Mesenchymal stem cell (in vitro differentiated cells and primary cell): ENCODE measurements around the gene MIF4GD.

Source experiments
- DNase-seq: peaks from one replicate; pipeline ENCODE4 v3.0.0-alpha.2; 2013
- H2AFZ ChIP-seq: one replicate; pipeline ENCODE4 v1.6.1; 2013; ENCODE audit warnings: low read depth, mild to moderate bottlenecking, control low read depth, inconsistent platforms, low read length, moderate library complexity
- H2AK5ac ChIP-seq: 2 replicates; pipeline ENCODE4 v1.6.1; 2013; ENCODE audit warnings: low read length, moderate library complexity, mild to moderate bottlenecking, inconsistent platforms; ENCODE audit not compliant: severe bottlenecking
- H2BK120ac ChIP-seq: one replicate; pipeline ENCODE4 v1.6.1; 2013; ENCODE audit warnings: low read depth, mild to moderate bottlenecking, inconsistent platforms, low read length, moderate library complexity
- H2BK12ac ChIP-seq, 2 experiments: one replicate each; pipeline ENCODE4 v1.6.1; 2013; ENCODE audit warnings: inconsistent platforms in 2 of 2, low read length in 2 of 2, mild to moderate bottlenecking in 2 of 2, moderate library complexity in 2 of 2, control low read depth in 1 of 2
- H2BK15ac ChIP-seq: one replicate; pipeline ENCODE4 v1.6.1; 2013; ENCODE audit warnings: mild to moderate bottlenecking, low read depth, inconsistent platforms; ENCODE audit not compliant: poor library complexity, severe bottlenecking
- H2BK5ac ChIP-seq: 2 replicates; pipeline ENCODE4 v1.6.1; 2013; ENCODE audit warnings: low read depth, mild to moderate bottlenecking, low read length, control low read depth, inconsistent platforms; ENCODE audit not compliant: poor library complexity, severe bottlenecking
- H3K14ac ChIP-seq, 2 experiments: one replicate each; pipeline ENCODE4 v1.6.1; 2013; ENCODE audit warnings: inconsistent platforms in 2 of 2, low read length in 2 of 2, control low read depth in 1 of 2, mild to moderate bottlenecking in 1 of 2, moderate library complexity in 1 of 2
- H3K18ac ChIP-seq, 2 experiments: one replicate each; pipeline ENCODE4 v1.6.1; 2013; ENCODE audit warnings: inconsistent platforms in 2 of 2, low read length in 2 of 2, control low read depth in 1 of 2, low read depth in 1 of 2, mild to moderate bottlenecking in 1 of 2
- H3K23ac ChIP-seq, 2 experiments: one replicate each; pipeline ENCODE4 v1.6.1; 2013; ENCODE audit warnings: inconsistent platforms in 2 of 2, low read length in 2 of 2, mild to moderate bottlenecking in 2 of 2, moderate library complexity in 2 of 2, control low read depth in 1 of 2
- H3K27ac ChIP-seq: 2 replicates; pipeline ENCODE4 v1.5.1; 2013; ENCODE audit warnings: mild to moderate bottlenecking, moderate library complexity, low read length, control low read depth, inconsistent platforms; ENCODE audit not compliant: poor library complexity, severe bottlenecking
- H3K27me3 ChIP-seq, 2 experiments: 2 replicates each; pipeline versions ENCODE4 v1.6.1 to v1.7.0; 2013; ENCODE audit warnings: low read length in 2 of 2, mild to moderate bottlenecking in 2 of 2, moderate library complexity in 2 of 2, control low read depth in 1 of 2, inconsistent platforms in 1 of 2; ENCODE audit not compliant: control insufficient read depth in 1 of 2, insufficient read depth in 1 of 2
- H3K36me3 ChIP-seq, 2 experiments: 2 replicates each; pipeline versions ENCODE4 v1.6.1 to v1.7.0; 2013; ENCODE audit warnings: low read length in 2 of 2, control low read depth in 1 of 2, inconsistent platforms in 1 of 2, low read depth in 1 of 2, mild to moderate bottlenecking in 1 of 2; ENCODE audit not compliant: insufficient read depth in 2 of 2, control insufficient read depth in 1 of 2
- H3K4ac ChIP-seq, 2 experiments: one replicate each; pipeline ENCODE4 v1.6.1; 2013; ENCODE audit warnings: inconsistent platforms in 2 of 2, low read length in 2 of 2, mild to moderate bottlenecking in 2 of 2, moderate library complexity in 2 of 2, control low read depth in 1 of 2, low read depth in 1 of 2
- H3K4me1 ChIP-seq: 2 replicates; pipeline ENCODE4 v1.6.1; 2013; ENCODE audit warnings: low read depth, low read length, control low read depth; ENCODE audit not compliant: control insufficient read depth, insufficient read depth
- H3K4me2 ChIP-seq: 2 replicates; pipeline ENCODE4 v1.6.1; 2013; ENCODE audit warnings: low read length, mild to moderate bottlenecking, inconsistent platforms; ENCODE audit not compliant: poor library complexity, severe bottlenecking
- H3K4me3 ChIP-seq, 2 experiments: 2 replicates each; pipeline versions ENCODE4 v1.5.1 to v1.7.0; 2013; ENCODE audit warnings: low read length in 2 of 2, mild to moderate bottlenecking in 2 of 2, control low read depth in 1 of 2, low read depth in 1 of 2; ENCODE audit not compliant: insufficient read depth in 1 of 2
- H3K79me1 ChIP-seq: replicated peaks from 2 replicates; pipeline ENCODE4 v1.6.1; 2013; ENCODE audit warnings: mild to moderate bottlenecking, control low read depth, low read length, inconsistent platforms; ENCODE audit not compliant: poor library complexity, severe bottlenecking
- H3K9ac ChIP-seq: 2 replicates; pipeline ENCODE4 v1.7.0; 2013; ENCODE audit warnings: mild to moderate bottlenecking, low read length, moderate library complexity
- H3K9me3 ChIP-seq: 2 replicates; pipeline ENCODE4 v1.7.0; 2013; ENCODE audit warnings: mild to moderate bottlenecking, low read length; ENCODE audit not compliant: control insufficient read depth
- H4K8ac ChIP-seq: one replicate; pipeline ENCODE4 v1.6.1; 2013; ENCODE audit warnings: inconsistent platforms, mild to moderate bottlenecking, low read length, moderate library complexity
- H4K91ac ChIP-seq: one replicate; pipeline ENCODE4 v1.6.1; 2013; ENCODE audit warnings: mild to moderate bottlenecking, low read length, inconsistent platforms
- WGBS: methylation state at CpG from one replicate; pipeline ENCODE4 v1.1.7; 2013; ENCODE audit warnings: mixed read lengths; 5-methylcytosine and 5-hydroxymethylcytosine counted together

Gene MIF4GD

DNA sequence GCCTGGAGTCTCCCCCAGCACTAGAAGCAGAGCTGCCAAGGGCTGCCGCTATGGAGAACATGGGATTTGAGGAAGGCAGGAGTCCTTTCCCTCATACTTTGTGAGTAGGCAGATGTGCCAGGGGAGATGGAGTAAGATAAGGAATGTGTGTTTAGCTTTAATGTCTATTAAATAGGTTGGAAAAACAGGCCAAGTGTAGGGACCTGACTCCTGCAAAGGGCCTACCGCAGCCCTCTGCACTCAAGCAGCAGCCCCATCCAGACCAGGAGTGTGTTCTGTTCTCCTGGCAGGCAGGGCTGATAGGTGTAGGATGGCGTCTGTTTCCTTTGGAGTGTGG is 1.8 kb upstream of the MIF4GD start:
- Histone ChIP-seq H4K8ac (no peak overlapping the region), H4K91ac (no peak overlapping the region), H3K14ac (no peak overlapping the region), H3K23ac (no peak overlapping the region), H3K9ac (peak overlapping the region; percentile 1), H2BK120ac (no peak overlapping the region), H2AFZ (no peak overlapping the region), H3K27me3 (no peaks in the 10 kb centered on the region), H2BK12ac (no peak overlapping the region), H3K4me2 (no peak overlapping the region), H3K4me3 (no peak overlapping the region), H3K27ac (no peak overlapping the region), H2BK15ac (no peak overlapping the region), H3K9me3 (no peaks in the 10 kb centered on the region), H3K4me1 (peaks cover 18% of the 10 kb centered on the region), H3K79me1 (peaks cover 6% of the 10 kb centered on the region), H3K4ac (no peak overlapping the region), H2AK5ac (no peak overlapping the region), H2BK5ac (no peak overlapping the region), H3K36me3 (peaks cover 3 to 10% of the 10 kb centered on the region in 2 experiments), H3K18ac (no peak overlapping the region)
- DNase-seq, result no peak
- WGBS, result 90% methylated on average over 3 of the region's 3 CpGs

DNA sequence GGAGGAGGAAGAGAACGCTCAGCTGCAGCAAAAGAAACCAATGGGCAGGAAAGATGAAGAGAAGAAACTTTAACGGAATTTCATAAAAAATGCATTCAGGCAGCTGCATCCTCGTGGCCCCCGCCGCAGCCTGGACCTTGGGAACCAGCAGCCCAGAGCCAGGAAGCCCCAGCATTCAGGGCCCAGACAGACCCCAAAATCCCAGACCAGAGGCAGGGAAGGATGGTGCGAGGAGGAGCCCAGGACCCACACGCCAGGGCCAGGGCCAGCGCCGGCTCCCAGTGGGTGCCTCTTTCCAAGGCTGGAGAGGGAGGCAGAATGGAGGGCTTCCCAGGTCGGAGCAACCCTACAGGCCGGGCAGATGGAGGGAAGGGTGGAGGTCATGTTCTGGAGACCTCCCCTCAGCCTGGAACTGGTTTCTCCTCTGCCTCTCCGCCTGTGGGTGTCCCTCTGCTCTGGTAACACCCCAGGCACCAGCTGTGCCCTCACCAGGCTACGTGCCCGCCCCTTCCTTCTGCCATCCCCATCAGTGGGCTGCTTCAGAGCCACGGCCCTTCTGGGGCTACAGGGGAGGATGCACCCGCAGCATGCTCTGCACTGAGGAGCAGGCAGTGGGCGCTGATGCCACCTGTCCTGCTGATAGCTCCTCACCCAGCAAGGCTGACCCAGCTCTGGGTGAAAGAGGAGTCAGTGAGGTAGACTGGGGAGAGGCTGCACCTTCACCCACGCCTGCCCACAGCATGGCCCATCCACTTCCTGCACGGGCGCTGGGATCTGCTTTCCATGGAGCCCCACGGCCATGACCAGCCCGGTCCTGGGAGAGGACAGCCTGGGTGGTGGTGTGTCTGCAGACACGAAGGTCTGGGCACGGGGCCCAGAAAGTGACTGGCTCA is 1.2 kb upstream of the MIF4GD start:
- Histone ChIP-seq H3K27me3 (no peaks in the 10 kb centered on the region), H3K9ac (peak overlapping the region; percentile 60), H2BK120ac (no peak overlapping the region), H4K8ac (no peak overlapping the region), H3K18ac (no peak overlapping the region), H2BK15ac (no peak overlapping the region), H2BK5ac (no peak overlapping the region), H2AK5ac (no peak overlapping the region), H3K4me3 (peak overlapping the region in 1 of 2 experiments; percentile 88), H3K79me1 (peaks cover 6% of the 10 kb centered on the region), H3K9me3 (no peaks in the 10 kb centered on the region), H3K14ac (no peak overlapping the region), H3K27ac (no peak overlapping the region), H2AFZ (no peak overlapping the region), H3K4ac (no peak overlapping the region), H4K91ac (no peak overlapping the region), H2BK12ac (no peak overlapping the region), H3K4me1 (peaks cover 18% of the 10 kb centered on the region), H3K36me3 (peaks cover 5 to 16% of the 10 kb centered on the region in 2 experiments), H3K23ac (peak overlapping the region in 1 of 2 experiments; percentile 48), H3K4me2 (peak overlapping the region; percentile 99)
- WGBS, result 83% methylated on average over 23 of the region's 24 CpGs
- DNase-seq, result no peak

DNA sequence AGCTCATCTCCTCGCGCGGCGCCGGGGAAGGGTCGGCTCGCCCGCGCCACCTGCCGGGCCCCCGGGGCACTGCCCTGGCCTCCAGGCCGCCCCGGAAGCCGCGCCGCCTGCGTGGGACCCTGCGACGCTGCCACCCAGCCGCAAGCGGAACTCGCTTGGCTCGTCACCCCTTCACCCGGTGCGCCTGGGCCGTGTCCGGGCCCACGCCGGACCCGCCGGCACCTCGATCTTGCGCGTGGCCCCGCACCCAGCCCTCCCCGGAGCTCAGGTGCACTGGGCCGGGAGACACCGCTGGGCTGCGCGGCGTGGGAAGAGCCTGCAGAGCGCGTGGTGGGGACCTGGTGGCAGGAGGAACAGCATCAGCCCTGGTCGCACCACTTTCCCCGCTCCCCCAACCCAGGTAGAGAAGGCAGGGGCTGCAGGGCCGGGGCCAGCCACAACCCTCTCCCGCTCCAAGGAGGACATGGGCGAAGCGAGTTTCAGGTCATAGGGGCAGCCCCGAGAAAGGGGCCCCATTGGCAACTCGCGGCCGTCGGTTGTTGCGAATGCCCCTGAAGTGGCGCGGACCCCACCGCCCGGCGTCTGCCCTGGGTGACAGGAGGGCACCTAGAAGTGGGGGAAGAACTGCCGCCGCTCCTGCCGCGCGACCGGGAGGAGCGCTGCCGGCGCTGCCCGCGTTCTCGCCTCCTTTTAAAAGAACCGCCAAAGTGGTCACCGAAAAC is 363 bp upstream of the MIF4GD start:
- H3K9me3 ChIP-seq, result no peaks in the 10 kb centered on the region
- H2AFZ ChIP-seq, result peak overlapping the region; percentile 98
- H2BK15ac ChIP-seq, result no peak overlapping the region
- H3K18ac ChIP-seq, result peak overlapping the region in 1 of 2 experiments; percentile 78
- no peaks in the 10 kb centered on the region for H3K27me3 ChIP-seq
- H3K4me3 ChIP-seq, result peak overlapping the region; percentile 85 to 88
- 1% methylated on average over 69 of the region's 74 CpGs for WGBS
- H3K4me1 ChIP-seq, result peaks cover 18% of the 10 kb centered on the region
- peak overlapping the region in 1 of 2 experiments; percentile 69 for H3K14ac ChIP-seq
- peaks cover 11 to 20% of the 10 kb centered on the region in 2 experiments for H3K36me3 ChIP-seq
- peaks cover 7% of the 10 kb centered on the region for H3K79me1 ChIP-seq
- no peak overlapping the region for H3K27ac ChIP-seq
- H3K4me2 ChIP-seq, result peak overlapping the region; percentile 99
- peak overlapping the region; percentile 93 for H4K8ac ChIP-seq
- H3K23ac ChIP-seq, result peak overlapping the region in 1 of 2 experiments; percentile 14
- H2BK120ac ChIP-seq, result no peak overlapping the region
- peak overlapping the region in 1 of 2 experiments; percentile 86 for H3K4ac ChIP-seq
- no peak overlapping the region for H2AK5ac ChIP-seq
- peak; percentile 62 for DNase-seq
- peak overlapping the region in 1 of 2 experiments; percentile 34 for H2BK12ac ChIP-seq
- H4K91ac ChIP-seq, result peak overlapping the region; percentile 12
- no peak overlapping the region for H2BK5ac ChIP-seq
- peak overlapping the region; percentile 60 for H3K9ac ChIP-seq
